Measurements from ENCODE around the gene LRP8.

Gene LRP8

GRCh38 chr1:53340660-53341520, 13.0 kb upstream of the LRP8 start:
- no peak for TF ChIP-seq CTCF (conservative IDR thresholded peaks at IDR 0.05; ENCODE audit: low read depth, low read length)
- DNase-seq (ENCODE audit: low read depth) = no peak

GRCh38 chr1:53339736-53340635, 12.1 kb upstream of the LRP8 start:
- H3K4me3 ChIP-seq (ENCODE audit: low read depth, low read length) = no peak overlapping the region
- no peak for DNase-seq (ENCODE audit: low read depth)

More at GRCh38 chr1:53340660-53341520, 13.0 kb upstream of the LRP8 start:
- no peak overlapping the region for H3K4me3 ChIP-seq (ENCODE audit: low read depth, low read length)

GRCh38 chr1:53338423-53338822, 10.6 kb upstream of the LRP8 start:
- no peak overlapping the region for H3K4me3 ChIP-seq (ENCODE audit: low read depth, low read length)
- no peak for DNase-seq (ENCODE audit: low read depth)
- TF ChIP-seq CTCF (conservative IDR thresholded peaks at IDR 0.05; ENCODE audit: low read depth, low read length) = no peak

More at GRCh38 chr1:53339736-53340635, 12.1 kb upstream of the LRP8 start:
- no peak for TF ChIP-seq CTCF (conservative IDR thresholded peaks at IDR 0.05; ENCODE audit: low read depth, low read length)

GRCh38 chr1:53337499-53337898, 9.6 kb upstream of the LRP8 start:
- no peak for TF ChIP-seq CTCF (conservative IDR thresholded peaks at IDR 0.05; ENCODE audit: low read depth, low read length)
- no peak overlapping the region for H3K4me3 ChIP-seq (ENCODE audit: low read depth, low read length)
- no peak for DNase-seq (ENCODE audit: low read depth)

GRCh38 chr1:53336146-53336545, 8.3 kb upstream of the LRP8 start:
- no peak overlapping the region for H3K4me3 ChIP-seq (ENCODE audit: low read depth, low read length)
- no peak for DNase-seq (ENCODE audit: low read depth)
- TF ChIP-seq CTCF (conservative IDR thresholded peaks at IDR 0.05; ENCODE audit: low read depth, low read length) = no peak

GRCh38 chr1:53335661-53336060, 7.8 kb upstream of the LRP8 start:
- no peak for TF ChIP-seq CTCF (conservative IDR thresholded peaks at IDR 0.05; ENCODE audit: low read depth, low read length)
- DNase-seq (ENCODE audit: low read depth) = no peak
- H3K4me3 ChIP-seq (ENCODE audit: low read depth, low read length) = no peak overlapping the region
